Peyer's patch (tissue), 4 donors: Measurements from ENCODE around the gene LCN6. TPM values are rescaled to one million over a fixed set of nuclear protein-coding genes. Genes with fewer than 3 reads are reported as not detected.
"Not testable (repeated sequence)": the region's sequence is repeated elsewhere in the genome, so short reads cannot be mapped to it uniquely, and the experiment has no call there.

ENCODE experiments used
- DNase-seq, 3 donors: peaks; one replicate each; pipeline ENCODE4 v3.0.0-alpha.2; 2017 to 2019
- H3K27ac ChIP-seq, 4 donors: fragments of 200-600 bp; sonication (generic); one replicate each; pipeline ENCODE4 v1.5.1; 2016 to 2019
- H3K27me3 ChIP-seq, 2 donors: fragments of 200-600 bp; sonication (generic); one replicate each; pipeline ENCODE4 v1.5.1; 2019
- H3K36me3 ChIP-seq, 3 donors: fragments of 200-600 bp; sonication (generic); one replicate each; pipeline ENCODE4 v1.5.1; 2016 to 2019
- H3K4me1 ChIP-seq, 4 donors: fragments of 200-600 bp; sonication (generic); one replicate each; pipeline ENCODE4 v1.5.1; 2016 to 2019
- H3K4me3 ChIP-seq, 4 donors: fragments of 200-600 bp; sonication (generic); 1 replicate in 3 of 4; 2 replicates in 1 of 4; pipeline ENCODE4 v1.5.1; 2016 to 2019; ENCODE audit warnings: mild to moderate bottlenecking in 1 of 4
- H3K9me3 ChIP-seq, 4 donors: fragments of 200-600 bp; sonication (generic); one replicate each; pipeline ENCODE4 v1.5.1; 2016 to 2019; ENCODE audit warnings: mild to moderate bottlenecking in 1 of 4
- CTCF ChIP-seq, 6 experiments: fragments of 450-650 bp in 4 of 6; fragments of 200-600 bp in 2 of 6; sonication (generic) in 1 of 6; IDR thresholded peaks; one replicate each; pipeline ENCODE4 v1.5.1; 2017 to 2019; ENCODE audit warnings: antibody characterized with exemption in 6 of 6, mild to moderate bottlenecking in 3 of 6, moderate library complexity in 1 of 6
- POLR2A ChIP-seq, 2 donors: fragments of 450-650 bp; IDR thresholded peaks; one replicate each; pipeline ENCODE4 v1.5.1; 2017; ENCODE audit warnings: antibody characterized with exemption in 2 of 2, mild to moderate bottlenecking in 2 of 2, moderate library complexity in 2 of 2
- total RNA-seq, 4 donors: library from RNA; depleted of rRNA; stranded (reverse); fragments of >200 nt; gene quantifications; one replicate each; pipeline ENCODE4 v1.1.0, GENCODE V29; 2016

The LCN6 gene
- total RNA-seq, 4 donors from 2014 or later: 4.7 to 17.3 (median 5.6) TPM

- TF ChIP-seq CTCF (IDR thresholded peaks at IDR 0.05) (no peak), POLR2A (IDR thresholded peaks at IDR 0.05) (no peak)
- Histone ChIP-seq H3K4me3 (peak within 1 kb of the TSS in 3 of 4 donors; percentile 42 to 48 (median 47)), H3K36me3 (no peaks in the 10 kb centered on the region), H3K4me1 (peaks cover 0 to 12% (median 6%) of the 10 kb centered on the region in 4 donors), H3K27ac (peak within 1 kb of the TSS in 1 of 4 donors; percentile 2), H3K9me3 (no peaks in the 10 kb centered on the region), H3K27me3 (peaks cover 0 to 17% of the 10 kb centered on the region in 2 donors)
- DNase-seq: no peak
These were observed 36.3 kb downstream of the LCN6 start, which contains the start of gene DIPK1B for GRCh38 chr9:136711751-136712689. TSS of gene DIPK1B (plus strand) at chr9:136712572. CDS start at chr9:136712666, 94 bp downstream.

- peaks cover 0 to 12% (median 6%) of the 10 kb centered on the region in 4 donors for H3K4me1 ChIP-seq
- DNase-seq: not testable (repeated sequence)
These were observed 37.1 kb downstream of the LCN6 start for GRCh38 chr9:136711219-136711648.

GRCh38 chr9:136710543-136710942 is 37.8 kb downstream of the LCN6 start:
- no peak for DNase-seq
- Histone ChIP-seq H3K36me3 (no peaks in the 10 kb centered on the region), H3K27ac (no peak overlapping the region), H3K4me3 (no peak overlapping the region), H3K4me1 (peaks cover 0 to 12% (median 6%) of the 10 kb centered on the region in 4 donors), H3K27me3 (peaks cover 0 to 17% of the 10 kb centered on the region in 2 donors), H3K9me3 (no peaks in the 10 kb centered on the region)
- TF ChIP-seq POLR2A (IDR thresholded peaks at IDR 0.05) (no peak), CTCF (IDR thresholded peaks at IDR 0.05) (no peak)

More at GRCh38 chr9:136711219-136711648, 37.1 kb downstream of the LCN6 start:
- peaks cover 0 to 17% of the 10 kb centered on the region in 2 donors for H3K27me3 ChIP-seq
- H3K27ac ChIP-seq, H3K4me3 ChIP-seq, H3K9me3 ChIP-seq, H3K36me3 ChIP-seq: not testable (repeated sequence)

GRCh38 chr9:136709454-136710109 is 38.7 kb downstream of the LCN6 start:
- Histone ChIP-seq H3K27ac (no peak overlapping the region), H3K9me3 (no peaks in the 10 kb centered on the region), H3K4me1 (peaks cover 0 to 12% (median 6%) of the 10 kb centered on the region in 4 donors), H3K36me3 (no peaks in the 10 kb centered on the region), H3K4me3 (no peak overlapping the region), H3K27me3 (peaks cover 0 to 17% of the 10 kb centered on the region in 2 donors)
- no peak for DNase-seq
- no peak for TF ChIP-seq POLR2A (IDR thresholded peaks at IDR 0.05)
- no peak for TF ChIP-seq CTCF (IDR thresholded peaks at IDR 0.05)

GRCh38 chr9:136707849-136708517 is 40.3 kb downstream of the LCN6 start:
- Histone ChIP-seq H3K4me1 (peaks cover 0 to 12% (median 6%) of the 10 kb centered on the region in 4 donors), H3K27ac (no peak overlapping the region), H3K4me3 (no peak overlapping the region), H3K27me3 (peaks cover 0 to 7% of the 10 kb centered on the region in 2 donors), H3K36me3 (no peaks in the 10 kb centered on the region), H3K9me3 (no peaks in the 10 kb centered on the region)
- TF ChIP-seq POLR2A (IDR thresholded peaks at IDR 0.05) (no peak), CTCF (IDR thresholded peaks at IDR 0.05) (no peak)
- no peak for DNase-seq
